ENCODE results near the gene STOM. TPM values are rescaled to one million over a fixed set of nuclear protein-coding genes. Genes with fewer than 3 reads are reported as not detected.
"Not testable (repeated sequence)": the region's sequence is repeated elsewhere in the genome, so short reads cannot be mapped to it uniquely, and the experiment has no call there.

The STOM gene
- total RNA-seq, 4 donors from 2014 or later = 293 to 539 (median 457) TPM

DNA sequence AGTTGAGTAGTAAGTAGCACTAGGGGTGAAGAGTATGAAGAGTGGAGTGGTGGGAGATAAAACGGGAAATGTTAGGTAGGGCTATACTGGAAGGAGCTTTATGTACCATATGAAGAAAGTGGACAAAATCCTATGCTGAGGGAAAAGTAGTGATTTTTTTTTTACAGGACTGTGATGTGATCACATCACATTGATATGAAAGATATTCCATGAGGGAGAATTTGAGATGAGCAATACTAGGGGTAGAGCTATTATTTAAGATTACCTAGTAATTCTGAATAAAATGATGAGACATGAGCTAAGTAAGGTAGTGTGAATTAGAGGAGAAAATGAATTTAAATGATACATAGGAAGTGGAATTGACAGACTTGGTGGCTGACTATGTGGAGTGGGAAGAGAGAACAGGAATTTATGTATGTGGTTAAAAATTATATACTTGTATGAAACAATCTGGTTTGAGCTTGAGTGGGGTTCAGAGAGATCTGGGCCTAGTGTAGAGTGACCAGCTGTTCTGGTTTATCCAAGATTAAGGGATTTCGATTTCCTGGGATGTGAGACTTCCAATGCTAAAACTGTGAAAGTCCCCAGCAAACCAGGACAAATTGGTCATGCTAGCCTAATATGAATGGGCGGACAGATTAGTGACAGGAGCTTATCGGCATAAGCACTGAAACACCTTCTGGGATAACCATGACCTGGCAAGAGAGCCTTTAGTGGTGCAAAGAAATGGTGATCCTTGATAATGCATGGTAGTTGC, 29.3 kb upstream of the STOM start:
- no peaks in the 10 kb centered on the region for H3K36me3 ChIP-seq
- peaks cover 0 to 4% (median 0%) of the 10 kb centered on the region in 3 donors for H3K9me3 ChIP-seq
- H3K27me3 ChIP-seq = no peaks in the 10 kb centered on the region
- ATAC-seq = no peak
- no peak overlapping the region for H3K4me3 ChIP-seq
- no peaks in the 10 kb centered on the region for H3K4me1 ChIP-seq
- TF ChIP-seq POLR2A (IDR thresholded peaks at IDR 0.05) (no peak), CTCF (IDR thresholded peaks at IDR 0.05) (no peak)
- no peak overlapping the region for H3K27ac ChIP-seq
- WGBS, 2 donors (ENCODE audit: low coverage in 1 of 2) = 81 to 89% methylated on average over 4 of the region's 4 CpGs

GRCh38 chr9:121398374-121398773, 28.3 kb upstream of the STOM start:
- H3K4me3 ChIP-seq = no peak overlapping the region
- H3K27me3 ChIP-seq = no peaks in the 10 kb centered on the region
- H3K27ac ChIP-seq = no peak overlapping the region
- peaks cover 0 to 4% (median 0%) of the 10 kb centered on the region in 3 donors for H3K9me3 ChIP-seq
- H3K36me3 ChIP-seq = no peaks in the 10 kb centered on the region
- ATAC-seq = no peak
- 50 to 92% methylated on average over 1 to 3 of the region's 5 CpGs for WGBS, 2 donors (ENCODE audit: low coverage in 1 of 2)
- H3K4me1 ChIP-seq = no peaks in the 10 kb centered on the region
- TF ChIP-seq CTCF (IDR thresholded peaks at IDR 0.05) (no peak), POLR2A (IDR thresholded peaks at IDR 0.05) (no peak), EP300 (IDR thresholded peaks at IDR 0.05) (no peak), POLR2AphosphoS5 (IDR thresholded peaks at IDR 0.05) (no peak)

DNA sequence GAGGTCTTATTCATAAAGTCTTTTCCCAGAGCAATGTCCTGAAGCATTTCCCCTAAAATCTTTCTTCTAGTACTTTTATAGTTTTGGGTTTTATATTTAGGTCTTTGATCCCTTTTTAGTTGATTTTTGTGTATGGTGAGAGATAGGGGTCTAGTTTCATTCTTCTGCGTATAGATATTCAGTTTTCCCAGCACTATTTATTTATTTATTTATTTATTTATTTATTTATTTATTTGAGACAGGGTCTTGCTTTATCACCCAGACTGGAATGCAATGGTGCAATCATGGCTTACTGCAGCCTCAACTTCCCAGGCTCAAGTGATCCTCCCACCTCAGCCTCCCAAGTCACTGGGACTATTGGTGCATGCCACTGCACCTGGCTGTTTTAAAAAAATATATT, 27.2 kb upstream of the STOM start:
- H3K4me3 ChIP-seq, H3K27me3 ChIP-seq, H3K9me3 ChIP-seq, H3K4me1 ChIP-seq, H3K27ac ChIP-seq, ATAC-seq, H3K36me3 ChIP-seq: not testable (repeated sequence)
- 100% methylated on average over 1 of the region's 1 CpG for WGBS, 2 donors (ENCODE audit: low coverage in 1 of 2)

- no peaks in the 10 kb centered on the region for H3K27me3 ChIP-seq
- TF ChIP-seq EP300 (IDR thresholded peaks at IDR 0.05) = no peak
- TF ChIP-seq POLR2AphosphoS5 (IDR thresholded peaks at IDR 0.05) = no peak
- TF ChIP-seq CTCF (IDR thresholded peaks at IDR 0.05) = no peak
- TF ChIP-seq POLR2A (IDR thresholded peaks at IDR 0.05) = no peak
Observed at GRCh38 chr9:121395558-121395957, 25.5 kb upstream of the STOM start.

GRCh38 chr9:121394292-121394691, 24.2 kb upstream of the STOM start:
- 100% methylated on average over 3 of the region's 3 CpGs; no CpG with 5 or more reads in 1 of the 2 donors for WGBS, 2 donors (ENCODE audit: low coverage in 1 of 2)
- no peak for ATAC-seq

More at GRCh38 chr9:121395558-121395957, 25.5 kb upstream of the STOM start:
- no peak for ATAC-seq
- Histone ChIP-seq H3K4me3 (no peak overlapping the region), H3K9me3 (peaks cover 0 to 4% (median 0%) of the 10 kb centered on the region in 3 donors), H3K4me1 (no peaks in the 10 kb centered on the region), H3K27ac (no peak overlapping the region), H3K36me3 (no peaks in the 10 kb centered on the region)

More at GRCh38 chr9:121394292-121394691, 24.2 kb upstream of the STOM start:
- H3K27me3 ChIP-seq = no peaks in the 10 kb centered on the region
- no peak overlapping the region for H3K4me3 ChIP-seq
- H3K27ac ChIP-seq = no peak overlapping the region
- H3K4me1 ChIP-seq = no peaks in the 10 kb centered on the region
- peaks cover 0 to 4% (median 0%) of the 10 kb centered on the region in 3 donors for H3K9me3 ChIP-seq
- TF ChIP-seq EP300 (IDR thresholded peaks at IDR 0.05) (no peak), CTCF (IDR thresholded peaks at IDR 0.05) (no peak), POLR2AphosphoS5 (IDR thresholded peaks at IDR 0.05) (no peak), POLR2A (IDR thresholded peaks at IDR 0.05) (no peak)
- H3K36me3 ChIP-seq = no peaks in the 10 kb centered on the region

Measured in gastroesophageal sphincter (tissue), 4 donors.